ENCODE data around the gene COL6A2. TPM values are rescaled to one million over a fixed set of nuclear protein-coding genes. Genes with fewer than 3 reads are reported as not detected.

Gene COL6A2
- polyA plus RNA-seq, 12 donors, result 417 to 953 (median 482) TPM

- DNase-seq, result no peak
Measured at GRCh38 chr21:46111193-46111571, 13.3 kb downstream of the COL6A2 start.

- DNase-seq, result no peak
Measured at GRCh38 chr21:46111857-46112724, 14.2 kb downstream of the COL6A2 start.

DNA sequence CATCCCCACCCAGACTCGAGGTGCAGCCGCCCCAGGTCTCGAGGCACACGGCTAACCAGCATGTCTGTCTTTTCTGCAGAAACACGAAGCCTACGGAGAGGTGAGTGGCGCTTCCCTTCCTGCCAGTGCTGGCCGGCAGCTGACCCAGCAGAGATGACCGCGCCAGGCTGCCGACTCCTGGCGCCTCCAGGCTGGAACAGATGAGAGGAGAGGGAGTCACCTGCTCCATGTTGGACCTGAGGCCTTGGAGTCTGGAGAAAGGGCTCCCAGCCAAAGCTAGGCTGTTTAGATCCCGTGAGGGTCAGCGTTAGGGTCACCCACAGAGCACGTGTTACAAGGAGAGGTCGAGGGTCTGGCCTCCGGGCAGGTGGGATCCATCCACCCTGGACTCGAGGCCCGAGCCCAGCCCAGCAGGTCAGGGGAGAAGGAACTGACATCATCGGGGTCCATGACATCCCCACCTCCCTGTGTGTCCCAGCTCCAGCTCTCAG, 14.9 kb downstream of the COL6A2 start:
- no peak for DNase-seq

DNA sequence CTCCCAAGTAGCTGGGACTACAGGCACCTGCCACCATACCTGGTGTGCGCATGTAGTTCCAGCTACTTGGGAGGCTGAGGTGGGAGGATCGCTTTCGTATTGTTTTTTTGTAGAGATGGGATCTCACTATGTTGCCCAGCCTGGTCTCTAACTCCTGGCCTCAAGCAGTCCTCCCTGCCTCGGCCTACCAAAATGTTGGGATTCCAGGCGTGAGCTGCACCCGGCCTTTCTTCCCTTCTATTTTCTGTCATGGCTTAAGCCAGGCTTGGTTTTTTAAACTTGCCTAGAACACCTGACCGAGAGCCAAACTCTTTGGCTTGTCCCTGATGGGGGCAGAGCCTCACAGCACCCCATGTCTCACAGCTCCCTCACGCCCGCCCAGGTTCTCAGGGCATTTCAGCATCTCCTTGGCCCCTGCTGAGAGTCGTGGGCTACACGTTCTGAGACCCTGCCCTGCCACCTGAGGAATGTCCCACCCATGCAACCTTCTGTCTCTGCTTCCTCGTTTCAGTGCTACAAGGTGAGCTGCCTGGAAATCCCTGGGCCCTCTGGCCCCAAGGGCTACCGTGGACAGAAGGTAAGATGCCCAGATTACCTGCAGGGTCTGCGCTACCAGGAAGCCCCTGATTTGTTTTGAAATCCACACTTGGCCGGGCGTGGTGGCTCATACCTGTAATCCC, 15.7 kb downstream of the COL6A2 start:
- no peak for DNase-seq

GRCh38 chr21:46114963-46115362, 17.1 kb downstream of the COL6A2 start:
- DNase-seq, result no peak

- no peak for DNase-seq
Measured at GRCh38 chr21:46115441-46116188, 17.7 kb downstream of the COL6A2 start.

GRCh38 chr21:46116189-46116775, 18.4 kb downstream of the COL6A2 start:
- no peak for DNase-seq

DNA sequence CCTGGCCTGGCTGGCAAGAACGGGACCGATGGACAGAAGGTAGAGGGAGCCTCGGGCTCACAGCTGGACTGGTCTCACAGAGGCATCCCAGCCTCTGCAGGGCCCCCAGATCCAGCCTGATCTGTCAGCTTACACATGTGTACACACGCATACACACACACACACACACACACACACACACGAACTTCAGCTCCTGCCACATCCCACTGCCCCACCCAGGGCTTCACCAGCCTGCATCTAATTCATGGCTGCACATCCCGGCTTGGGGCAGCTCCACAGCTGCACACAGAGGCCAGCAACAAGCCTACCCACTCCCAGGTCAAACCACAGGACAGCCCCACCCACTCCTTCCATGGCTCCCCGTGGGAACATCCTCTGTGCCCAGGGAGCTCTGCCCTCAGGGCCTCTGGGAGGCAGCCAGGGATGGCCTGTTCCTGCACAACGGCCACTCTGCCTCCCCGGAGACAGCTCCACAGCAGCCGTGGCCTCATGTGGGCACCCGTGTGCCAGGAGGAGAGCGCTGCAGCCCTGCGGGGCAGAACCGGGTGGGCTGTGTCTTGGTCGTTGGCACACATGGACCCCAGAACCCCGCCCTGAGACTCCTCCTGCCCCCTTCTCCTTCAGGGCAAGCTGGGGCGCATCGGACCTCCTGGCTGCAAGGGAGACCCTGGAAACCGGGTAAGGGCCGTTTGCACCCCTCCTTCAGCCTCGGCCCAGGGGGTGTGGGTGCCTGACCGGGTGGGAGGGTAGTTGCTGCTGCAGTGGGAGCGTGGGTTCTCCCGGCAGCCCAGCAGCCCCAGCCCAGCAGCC, 19.1 kb downstream of the COL6A2 start:
- no peak for DNase-seq

DNA sequence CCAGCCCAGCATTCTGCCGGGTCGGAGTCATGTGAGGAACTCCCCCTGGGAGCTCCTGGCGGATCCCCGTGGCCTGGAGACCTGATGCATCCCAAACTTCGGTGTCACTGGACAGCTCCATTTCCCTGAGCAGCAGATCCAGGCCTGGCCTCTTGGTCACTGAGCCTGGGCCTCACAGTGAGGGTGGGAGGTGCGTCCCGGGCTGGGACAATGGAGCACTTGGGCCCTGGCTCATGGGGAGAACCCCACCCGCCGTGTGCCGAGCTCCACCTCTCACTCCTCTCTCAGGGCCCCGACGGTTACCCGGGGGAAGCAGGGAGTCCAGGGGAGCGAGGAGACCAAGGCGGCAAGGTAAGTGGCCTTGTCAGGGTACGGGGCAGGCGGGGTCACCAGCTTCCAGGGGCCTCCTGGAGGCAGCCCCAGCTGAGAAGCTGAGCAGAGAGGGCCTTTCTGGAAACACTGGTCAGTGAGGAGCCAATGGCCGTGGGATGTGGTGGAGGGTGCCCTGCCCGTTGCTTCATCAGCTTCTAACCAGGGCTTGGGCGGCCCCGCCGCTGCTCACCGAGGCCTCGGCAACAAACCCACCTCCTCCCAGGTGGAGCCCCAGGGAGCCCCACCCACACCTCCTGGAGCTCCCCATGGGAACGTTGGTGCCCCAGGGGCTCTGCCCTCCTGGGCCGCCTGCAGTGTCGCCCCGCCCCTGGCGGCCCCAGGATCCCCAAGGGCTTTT, 19.8 kb downstream of the COL6A2 start:
- no peak for DNase-seq

GRCh38 chr21:46118316-46119143, 20.6 kb downstream of the COL6A2 start:
- DNase-seq, result no peak

DNA sequence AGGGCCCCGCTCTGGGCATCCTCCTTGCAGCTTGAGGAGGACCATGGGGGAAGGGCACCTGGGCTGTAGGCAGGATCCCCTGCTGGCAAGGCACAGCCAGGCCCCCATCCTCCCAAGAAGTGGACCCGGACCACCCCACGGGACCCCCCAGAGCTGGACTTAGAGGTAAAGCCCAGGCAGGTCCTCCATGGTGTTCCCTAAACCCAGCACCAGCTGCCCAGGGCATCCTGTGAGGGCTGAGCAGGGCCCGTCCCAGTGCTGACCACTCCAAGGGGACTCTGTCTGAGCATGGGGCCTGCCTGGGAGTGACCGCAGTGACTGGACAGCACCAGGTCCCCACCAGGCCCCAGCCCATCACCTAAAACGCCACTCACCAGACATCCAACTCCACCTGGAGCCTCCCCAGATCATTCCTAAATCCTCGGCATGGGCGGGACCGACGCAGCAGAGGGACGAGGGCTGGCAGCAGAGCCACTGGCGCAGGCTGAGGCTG, 21.3 kb downstream of the COL6A2 start:
- no peak for DNase-seq

DNA sequence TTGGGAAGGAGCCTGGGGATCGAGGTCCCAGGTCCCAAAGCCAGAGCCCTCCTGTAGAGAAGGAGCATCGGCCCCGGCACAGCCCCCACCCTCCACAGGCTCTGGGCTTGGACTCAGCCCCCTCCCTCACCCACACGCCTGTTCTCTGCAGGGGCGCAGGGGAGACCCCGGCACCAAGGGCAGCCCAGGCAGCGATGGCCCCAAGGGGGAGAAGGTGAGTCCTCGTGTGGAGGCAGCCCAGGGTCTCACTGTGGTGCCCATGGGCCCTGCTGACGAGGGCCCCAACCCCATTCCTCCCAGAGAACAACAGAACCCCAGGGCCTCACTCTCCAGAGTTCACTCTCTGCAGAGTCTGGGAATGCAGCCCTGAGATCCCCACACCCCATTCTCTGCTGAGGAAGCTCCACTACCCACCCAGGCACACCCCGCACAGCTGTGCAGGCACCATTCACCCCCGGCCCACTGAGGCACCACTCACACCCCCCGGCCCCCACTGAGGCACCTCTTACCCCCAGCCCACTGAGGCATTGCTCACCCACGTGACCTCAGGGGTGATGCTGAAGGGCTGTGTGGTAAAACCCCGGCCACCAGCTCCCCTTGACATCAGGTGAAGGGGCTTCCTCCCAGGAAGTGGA, 21.8 kb downstream of the COL6A2 start:
- no peak for DNase-seq

DNA sequence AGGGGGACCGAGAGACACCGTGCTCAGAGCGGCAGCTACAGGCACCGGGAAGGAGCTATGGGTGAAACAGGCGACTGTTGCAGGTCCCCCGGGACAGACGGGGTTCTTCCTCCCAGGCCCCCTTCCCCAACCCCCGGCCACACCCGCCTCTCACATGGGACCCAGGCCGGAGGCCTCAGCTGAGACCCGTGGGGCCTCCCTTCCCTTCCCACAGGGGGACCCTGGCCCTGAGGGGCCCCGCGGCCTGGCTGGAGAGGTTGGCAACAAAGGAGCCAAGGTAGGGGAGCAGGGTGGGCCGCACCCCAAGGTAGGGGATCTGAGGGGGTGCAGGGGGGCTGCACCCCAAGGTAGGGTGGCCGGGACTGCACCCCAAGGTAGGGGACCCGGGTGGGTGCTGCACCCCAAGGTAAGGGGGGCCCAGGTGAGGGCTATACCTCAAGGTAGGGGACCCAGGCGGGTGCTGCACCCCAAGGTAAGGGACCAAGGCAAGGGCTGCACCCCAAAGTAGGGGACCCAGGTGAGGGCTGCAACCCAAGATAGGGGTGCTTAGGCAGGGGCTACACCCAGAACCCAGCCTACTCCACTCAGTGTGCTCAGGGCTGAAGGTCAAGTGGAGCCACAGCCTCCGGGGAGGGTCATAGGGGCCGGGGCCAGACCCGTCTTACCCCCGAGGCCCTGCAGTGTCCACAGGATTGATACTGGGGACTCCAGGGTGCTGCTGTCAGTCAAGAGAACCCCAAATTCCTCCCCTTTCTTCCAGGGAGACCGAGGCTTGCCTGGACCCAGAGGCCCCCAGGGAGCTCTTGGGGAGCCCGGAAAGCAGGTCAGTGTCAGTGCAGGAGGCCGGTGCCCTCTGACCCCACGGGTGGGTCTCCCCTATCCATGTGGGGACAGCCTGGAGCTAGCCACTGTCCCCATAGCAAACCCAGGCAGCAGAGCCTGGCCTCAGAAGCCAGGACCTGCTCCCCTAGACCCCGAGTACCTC, 22.7 kb downstream of the COL6A2 start:
- no peak for DNase-seq

GRCh38 chr21:46121286-46122221, 23.6 kb downstream of the COL6A2 start:
- DNase-seq, result no peak

DNA sequence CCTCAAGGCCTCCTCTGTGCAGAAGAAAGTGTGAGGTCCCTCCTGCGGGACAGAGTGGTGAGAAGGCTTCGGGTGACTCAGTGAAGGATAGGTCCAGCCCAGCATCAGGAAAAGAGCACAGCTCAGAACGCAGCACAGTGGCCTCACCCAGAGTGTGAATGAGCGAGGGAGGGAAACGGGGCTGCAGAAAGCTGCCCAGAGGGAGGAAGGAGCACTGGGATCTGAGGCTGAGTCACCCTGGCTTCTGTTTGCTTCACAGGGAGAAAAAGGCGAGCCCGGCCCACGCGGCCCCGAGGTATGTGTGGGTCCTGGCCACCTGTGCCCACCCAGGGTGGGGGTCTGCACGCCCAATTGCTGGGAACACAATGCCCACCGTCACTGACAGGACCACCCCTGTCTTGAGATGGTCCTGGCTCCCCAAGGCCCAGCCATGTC, 24.3 kb downstream of the COL6A2 start:
- DNase-seq, result no peak

All from muscle of arm (tissue), 12 donors.